A549 (cell line): ENCODE measurements around the gene RNASE1. TPM values are rescaled to one million over a fixed set of nuclear protein-coding genes. Genes with fewer than 3 reads are reported as not detected.

Source experiments
- ATAC-seq, 2 experiments: fragments of 200-7000 bp in 1 of 2; fragments of >200 bp in 1 of 2; cut with Nextera tagmentation in 1 of 2; cut with Tn5 transposase in 1 of 2; 3 replicates each; pipeline versions ENCODE4 v1.8.0 to v1.9.1; 2018 to 2020; ENCODE audit warnings: mild to moderate bottlenecking in 1 of 2, moderate library complexity in 1 of 2
- CTCF ChIA-PET: fragments of 300-600 bp; sonication (Branson Sonifier 250); formaldehyde crosslinking; extraction: SDS; loops from one replicate; lab custom pipeline; 2021; ENCODE audit warnings: antibody characterized with exemption, inconsistent platforms; lab: Yijun Ruan, JAX
- POLR2A ChIA-PET: fragments of 350-600 bp; formaldehyde crosslinking; extraction: SDS; loops from one replicate; lab custom pipeline; 2021; ENCODE audit warnings: antibody characterized with exemption, inconsistent platforms; lab: Yijun Ruan, JAX
- DNase-seq, 2 experiments: peaks; one replicate each; pipeline versions ENCODE4 v3.0.0 to v3.0.0-alpha.2; 2011 to 2016; ENCODE audit warnings: low read depth in 1 of 2, low spot score in 1 of 2
- FAIRE-seq: peaks from 2 replicates; lab custom pipeline; 2011; peaks lifted over from hg19 to GRCh38; lab: Jason Lieb, UNC
- H3K27ac ChIP-seq, 2 experiments: fragments of >200 bp; sonication (Bioruptor Twin); formaldehyde crosslinking; 3 replicates each; pipeline ENCODE4 v1.5.1; 2016 to 2017
- H3K4me1 ChIP-seq: fragments of >200 bp; sonication (Bioruptor Twin); formaldehyde crosslinking; 3 replicates; pipeline ENCODE4 v1.6.1; 2016
- H3K4me2 ChIP-seq: fragments of >200 bp; sonication (Bioruptor Twin); formaldehyde crosslinking; 3 replicates; pipeline ENCODE4 v1.6.1; 2016
- H3K4me3 ChIP-seq: fragments of >200 bp; sonication (Bioruptor Twin); formaldehyde crosslinking; 3 replicates; pipeline ENCODE4 v1.5.1; 2016
- H3K9me3 ChIP-seq: fragments of >200 bp; sonication (Bioruptor Twin); formaldehyde crosslinking; 3 replicates; pipeline ENCODE4 v1.6.1; 2016
- ATOH8 ChIP-seq: fragments of 250-450 bp; sonication (Bioruptor Pico); IDR thresholded peaks from 2 replicates; pipeline ENCODE4 v1.5.0; 2020; ENCODE audit warnings: low read depth, mild to moderate bottlenecking, moderate library complexity
- CBX8 ChIP-seq: fragments of 200-600 bp; sonication (generic); IDR thresholded peaks from 2 replicates; pipeline ENCODE4 v1.6.1; 2016
- CEBPB ChIP-seq, 2 experiments: fragments of >200 bp in 1 of 2; sonication (Bioruptor Twin) in 1 of 2; formaldehyde crosslinking in 1 of 2; IDR thresholded peaks; 2 replicates each; pipeline ENCODE4 v1.6.1; 2012 to 2016
- CHD2 ChIP-seq: fragments of 150-350 bp; IDR thresholded peaks from 2 replicates; pipeline ENCODE4 v1.6.1; 2014; ENCODE audit warnings: low read length; ENCODE audit not compliant: partially characterized antibody
- EHF ChIP-seq: fragments of 250-450 bp; sonication (Bioruptor Pico); IDR thresholded peaks from 2 replicates; pipeline ENCODE4 v1.5.0; 2020; ENCODE audit warnings: mild to moderate bottlenecking
- EP300 ChIP-seq, 2 experiments: fragments of >200 bp; sonication (Bioruptor Twin); formaldehyde crosslinking; IDR thresholded peaks; 2 replicates in 1 of 2; 3 replicates in 1 of 2; pipeline ENCODE4 v1.6.1; 2016 to 2017
- ESRRA ChIP-seq: fragments of 150-350 bp; IDR thresholded peaks from 2 replicates; pipeline ENCODE4 v1.6.1; 2014; ENCODE audit warnings: mild to moderate bottlenecking, low read length, borderline replicate concordance
- FOSB ChIP-seq: fragments of 250-450 bp; sonication (Bioruptor Pico); IDR thresholded peaks from 2 replicates; pipeline ENCODE4 v1.5.0; 2020; ENCODE audit warnings: mild to moderate bottlenecking, moderate library complexity
- FOSL2 ChIP-seq, 2 experiments: fragments of 450-650 bp in 1 of 2; fragments of >200 bp in 1 of 2; sonication (Bioruptor Twin) in 1 of 2; formaldehyde crosslinking; IDR thresholded peaks; 2 replicates each; pipeline versions ENCODE4 v1.5.0 to v1.6.1; 2016 to 2020; ENCODE audit warnings: mild to moderate bottlenecking in 1 of 2, moderate library complexity in 1 of 2
- HMGXB4 ChIP-seq: fragments of 250-450 bp; sonication (Bioruptor Pico); IDR thresholded peaks from 2 replicates; pipeline ENCODE4 v1.5.0; 2021; ENCODE audit warnings: mild to moderate bottlenecking, moderate library complexity, borderline replicate concordance
- HOXA7 ChIP-seq: fragments of 250-450 bp; sonication (Bioruptor Pico); IDR thresholded peaks from 2 replicates; pipeline ENCODE4 v1.5.0; 2020; ENCODE audit warnings: mild to moderate bottlenecking, moderate library complexity
- JUNB ChIP-seq: fragments of >200 bp; sonication (Bioruptor Twin); formaldehyde crosslinking; IDR thresholded peaks from 2 replicates; pipeline ENCODE4 v1.6.1; 2016
- MAFK ChIP-seq: fragments of 450-650 bp; IDR thresholded peaks from 2 replicates; pipeline ENCODE4 v1.6.1; 2014; ENCODE audit not compliant: partially characterized antibody
- MAX ChIP-seq: IDR thresholded peaks from 2 replicates; pipeline ENCODE4 v1.6.1; 2012
- MAZ ChIP-seq: fragments of 150-350 bp; IDR thresholded peaks from 2 replicates; pipeline ENCODE4 v1.6.1; 2014; ENCODE audit warnings: antibody characterized with exemption, low read depth, low read length, borderline replicate concordance
- NPAS2 ChIP-seq: fragments of 250-450 bp; sonication (Bioruptor Pico); IDR thresholded peaks from 2 replicates; pipeline ENCODE4 v1.8.0; 2022; ENCODE audit warnings: mild to moderate bottlenecking, moderate library complexity, borderline replicate concordance
- NR3C1 ChIP-seq: fragments of >200 bp; sonication (Bioruptor Twin); formaldehyde crosslinking; IDR thresholded peaks from 3 replicates; pipeline ENCODE4 v1.6.1; 2017
- PHF8 ChIP-seq: fragments of 200-600 bp; sonication (generic); IDR thresholded peaks from 2 replicates; pipeline ENCODE4 v1.6.1; 2016; ENCODE audit warnings: low read depth, mild to moderate bottlenecking, antibody characterized with exemption, moderate library complexity, borderline replicate concordance
- POLR2AphosphoS2 ChIP-seq: conservative IDR thresholded peaks from 2 replicates; pipeline ENCODE4 v1.6.1; 2012; ENCODE audit warnings: low read length, improper control_type of control experiment, inconsistent platforms
- RAD21 ChIP-seq, 2 experiments: fragments of >200 bp in 1 of 2; sonication (Bioruptor Twin) in 1 of 2; formaldehyde crosslinking in 1 of 2; IDR thresholded peaks in 1 of 2; conservative IDR thresholded peaks in 1 of 2; 2 replicates in 1 of 2; 3 replicates in 1 of 2; pipeline ENCODE4 v1.6.1; 2012 to 2018; ENCODE audit warnings: inconsistent platforms in 1 of 2
- TFCP2L1 ChIP-seq: fragments of 250-450 bp; sonication (Bioruptor Pico); IDR thresholded peaks from 2 replicates; pipeline ENCODE4 v1.5.0; 2021; ENCODE audit warnings: mild to moderate bottlenecking
- TP53 ChIP-seq: fragments of 250-450 bp; sonication (Bioruptor Pico); IDR thresholded peaks from 2 replicates; pipeline ENCODE4 v1.5.0; 2021; ENCODE audit warnings: mild to moderate bottlenecking, moderate library complexity
- USF2 ChIP-seq: fragments of 450-650 bp; IDR thresholded peaks from 2 replicates; pipeline ENCODE4 v1.6.1; 2014; ENCODE audit warnings: antibody characterized with exemption
- ZC3H11A ChIP-seq: fragments of 450-650 bp; IDR thresholded peaks from 2 replicates; pipeline ENCODE4 v1.6.1; 2014; ENCODE audit warnings: antibody characterized with exemption, mild to moderate bottlenecking
- ZSCAN20 ChIP-seq: fragments of 250-450 bp; sonication (Bioruptor Pico); IDR thresholded peaks from 2 replicates; pipeline ENCODE4 v1.8.0; 2022; ENCODE audit warnings: mild to moderate bottlenecking, moderate library complexity
- WGBS: methylation state at CpG from one replicate; pipeline ENCODE4 v1.1.6; 2017; ENCODE audit errors: missing lambda C conversion rate; 5-methylcytosine and 5-hydroxymethylcytosine counted together
- polyA plus RNA-seq, 4 experiments: library from polyadenylated mRNA; depleted of rRNA in 3 of 4; stranded (reverse); fragments of >200 nt; fragmentation: RNase III in 1 of 4; extraction: RNeasy Plus Mini Kit Qiagen cat#74134 plus additional on column Dnase treatment in 1 of 4; gene quantifications; 2 replicates in 3 of 4; 3 replicates in 1 of 4; pipeline ENCODE4 v1.2.3, GENCODE V29; 2011 to 2017

The RNASE1 gene
- polyA plus RNA-seq, 2 of the 4 experiments (the other 2 are of a cell fraction), result 0.13 to 1.1 TPM

- H3K27ac ChIP-seq, result no peak overlapping the region
- no peaks in the 10 kb centered on the region for H3K9me3 ChIP-seq
- ChIA-PET POLR2A (no interaction called here), CTCF (interaction anchor here (1.1 to 1.2 kb wide), 2 partner anchors 9 to 172 kb away, joined by 3 to 4 read pairs; no protein-coding TSS in a partner anchor)
- DNase-seq, result no peak
- no peak for FAIRE-seq
- no peak for ATAC-seq
- TF ChIP-seq USF2 (no peak), JUNB (no peak), ESRRA (no peak), POLR2AphosphoS2 (no peak), MAFK (no peak), FOSB (CRISPR knock-in tag) (no peak), ATOH8 (no peak), TP53 (CRISPR knock-in tag) (no peak), NR3C1 (no peak), RAD21 (conservative IDR thresholded peaks at IDR 0.05 in 1 of 2, IDR thresholded peaks at IDR 0.05 in 1 of 2) (no peak), ZC3H11A (no peak), TFCP2L1 (no peak), FOSL2 (IDR thresholded peaks at IDR 0.05) (no peak), FOSL2 (CRISPR knock-in tag; IDR thresholded peaks at IDR 0.05) (no peak)
- no peak overlapping the region for H3K4me2 ChIP-seq
- H3K4me3 ChIP-seq, result no peak overlapping the region
- WGBS, result 36% methylated on average over 4 of the region's 4 CpGs
- 0 out of 3 replicates have a peak, but pooled peaks cover 5% of the 10 kb centered on the region for H3K4me1 ChIP-seq
Measured at GRCh38 chr14:20799456-20799891, 3.2 kb downstream of the RNASE1 start.

- Histone ChIP-seq H3K4me3 (no peak overlapping the region), H3K27ac (no peak overlapping the region), H3K4me2 (no peak overlapping the region), H3K4me1 (0 out of 3 replicates have a peak, but pooled peaks cover 5% of the 10 kb centered on the region), H3K9me3 (no peaks in the 10 kb centered on the region)
- no peak for DNase-seq
- ATAC-seq, result no peak
- TF ChIP-seq ATOH8 (no peak), USF2 (no peak), MAX (no peak), MAFK (no peak), CEBPB (IDR thresholded peaks at IDR 0.05) (no peak), HOXA7 (CRISPR knock-in tag) (no peak), NPAS2 (no peak), CBX8 (no peak), MAZ (no peak), RAD21 (conservative IDR thresholded peaks at IDR 0.05 in 1 of 2, IDR thresholded peaks at IDR 0.05 in 1 of 2) (no peak), FOSL2 (IDR thresholded peaks at IDR 0.05) (no peak), FOSL2 (CRISPR knock-in tag; IDR thresholded peaks at IDR 0.05) (no peak), HMGXB4 (CRISPR knock-in tag) (no peak), ZSCAN20 (CRISPR knock-in tag) (no peak), CHD2 (no peak), JUNB (no peak), PHF8 (no peak), EHF (no peak), EP300 (IDR thresholded peaks at IDR 0.05) (no peak)
- 58% methylated on average over 6 of the region's 6 CpGs for WGBS
- CTCF ChIA-PET, result interaction anchor here (1.1 to 1.2 kb wide), 2 partner anchors 9 to 172 kb away, joined by 3 to 4 read pairs; no protein-coding TSS in a partner anchor
- FAIRE-seq, result no peak
- POLR2A ChIA-PET, result no interaction called here
Measured at GRCh38 chr14:20798932-20799331, 3.7 kb downstream of the RNASE1 start.
